Esophagus squamous epithelium (tissue), 5 donors: ENCODE data around the gene TGM3. TPM values are rescaled to one million over a fixed set of nuclear protein-coding genes. Genes with fewer than 3 reads are reported as not detected.

ENCODE experiments used
- DNase-seq: peaks from one replicate; lab custom pipeline; 2025; lab: John Stamatoyannopoulos, UW
- H3K27ac ChIP-seq, 4 donors: fragments of 200-600 bp; sonication (generic); one replicate each; pipeline ENCODE4 v1.5.1; 2016 to 2019; ENCODE audit warnings: mild to moderate bottlenecking in 1 of 4
- H3K27me3 ChIP-seq, 4 donors: fragments of 200-600 bp; sonication (generic); 1 replicate in 3 of 4; 2 replicates in 1 of 4; pipeline versions ENCODE4 v1.5.1 to v1.6.0; 2017 to 2021; ENCODE audit warnings: antibody characterized with exemption in 1 of 4
- H3K36me3 ChIP-seq, 3 donors: fragments of 200-600 bp; sonication (generic); one replicate each; pipeline ENCODE4 v1.5.1; 2016 to 2019
- H3K4me1 ChIP-seq, 3 donors: fragments of 200-600 bp; sonication (generic); one replicate each; pipeline ENCODE4 v1.5.1; 2017 to 2019
- H3K4me3 ChIP-seq, 4 donors: fragments of 200-600 bp; sonication (generic); 1 replicate in 3 of 4; 2 replicates in 1 of 4; pipeline ENCODE4 v1.5.1; 2016 to 2019; ENCODE audit warnings: mild to moderate bottlenecking in 2 of 4, moderate library complexity in 1 of 4
- H3K9me3 ChIP-seq, 3 donors: fragments of 200-600 bp; sonication (generic); one replicate each; pipeline ENCODE4 v1.5.1; 2016 to 2019
- CTCF ChIP-seq, 6 experiments: fragments of 450-650 bp in 4 of 6; fragments of 200-600 bp in 2 of 6; sonication (generic) in 2 of 6; IDR thresholded peaks; one replicate each; pipeline ENCODE4 v1.5.1; 2016 to 2019; ENCODE audit warnings: antibody characterized with exemption in 6 of 6, mild to moderate bottlenecking in 4 of 6, moderate library complexity in 4 of 6
- POLR2A ChIP-seq, 4 donors: fragments of 450-650 bp; IDR thresholded peaks; one replicate each; pipeline ENCODE4 v1.6.1; 2017; ENCODE audit warnings: antibody characterized with exemption in 4 of 4, mild to moderate bottlenecking in 4 of 4, moderate library complexity in 3 of 4
- WGBS, 2 donors: methylation state at CpG; one replicate each; pipeline ENCODE4 v1.1.5; 2018; 5-methylcytosine and 5-hydroxymethylcytosine counted together
- intact Hi-C: fragments of 100-400 bp; cut with DNase I; formaldehyde crosslinking; loops from one replicate; pipeline ENCODE4 v1.15.0; 2022
- total RNA-seq, 4 donors: library from RNA; depleted of rRNA; stranded (reverse); fragments of >200 nt; gene quantifications; one replicate each; pipeline ENCODE4 v1.1.0, GENCODE V29; 2016
- donor health status: DM: yes; HTN: yes; CAD: no.

TGM3 gene
- total RNA-seq, 4 donors from 2014 or later = 626 to 2,995 (median 1,370) TPM

- no peaks in the 10 kb centered on the region for H3K36me3 ChIP-seq
- TF ChIP-seq CTCF (IDR thresholded peaks at IDR 0.05) = peak in 4 of 6 experiments; percentile 6 to 58 (median 38)
- no peak for TF ChIP-seq POLR2A (IDR thresholded peaks at IDR 0.05)
- no peak for DNase-seq
- H3K4me3 ChIP-seq = no peak overlapping the region
- H3K27ac ChIP-seq = no peak overlapping the region
- peaks cover 0 to 4% (median 0%) of the 10 kb centered on the region in 3 donors for H3K4me1 ChIP-seq
- intact Hi-C loops = no loop called here
- H3K27me3 ChIP-seq = peaks cover 0 to 34% (median 0%) of the 10 kb centered on the region in 4 donors
- H3K9me3 ChIP-seq = peaks cover 0 to 25% (median 0%) of the 10 kb centered on the region in 3 donors
- WGBS, 2 donors = 10 to 30% methylated on average over 2 of the region's 2 CpGs
Measured at GRCh38 chr20:2387180-2387577, 91.4 kb downstream of the TGM3 start.

GRCh38 chr20:2387580-2387979 lies 91.8 kb downstream of the TGM3 start:
- H3K4me3 ChIP-seq = no peak overlapping the region
- H3K27me3 ChIP-seq = peaks cover 0 to 34% (median 0%) of the 10 kb centered on the region in 4 donors
- H3K36me3 ChIP-seq = no peaks in the 10 kb centered on the region
- peaks cover 0 to 25% (median 0%) of the 10 kb centered on the region in 3 donors for H3K9me3 ChIP-seq
- DNase-seq = no peak
- 92 to 100% methylated on average over 1 to 4 of the region's 4 CpGs for WGBS, 2 donors
- H3K4me1 ChIP-seq = peaks cover 0 to 4% (median 0%) of the 10 kb centered on the region in 3 donors
- TF ChIP-seq CTCF (IDR thresholded peaks at IDR 0.05) (no peak), POLR2A (IDR thresholded peaks at IDR 0.05) (no peak)
- H3K27ac ChIP-seq = no peak overlapping the region
- intact Hi-C loops = no loop called here

Other genes with a start within 250 kb of the TGM3 start
- 10 to 100 TPM; 20.8 to 31.1 (median 26.1) TPM for gene STK35, start 194.2 kb upstream of the TGM3 start, total RNA-seq
- not detected for gene TGM6, start 84.9 kb downstream of the TGM3 start, total RNA-seq
- 100 to 1,000 TPM; 244 to 393 (median 277) TPM for gene SNRPB, start 174.8 kb downstream of the TGM3 start, total RNA-seq
- 10 to 100 TPM in 1 of 4 donors, 1 to 10 TPM in 3; 4.9 to 13.2 (median 5.4) TPM for gene ZNF343, start 212.9 kb downstream of the TGM3 start, total RNA-seq
- gene TMC2, start 240.6 kb downstream of the TGM3 start, total RNA-seq = under 1 TPM in 1 of 4 donors, not detected in 3; 0.19 TPM